HepG2 (cell line): ENCODE measurements around the gene TEX19. TPM values are rescaled to one million over a fixed set of nuclear protein-coding genes. Genes with fewer than 3 reads are reported as not detected.

ENCODE experiments used
- ATAC-seq: fragments of 200-7000 bp; cut with Tn5 transposase; 3 replicates; pipeline ENCODE4 v1.9.1; 2020; ENCODE audit warnings: mild to moderate bottlenecking, moderate library complexity
- BruUV-seq: library from RNA; stranded (reverse); fragments of 400-500 nt; replicated peaks from 2 replicates; lab custom pipeline; 2021; lab: Mats Ljungman, UMichigan
- CTCF ChIA-PET: fragments of 300-600 bp; formaldehyde crosslinking; extraction: SDS; loops from one replicate; lab custom pipeline; 2021; ENCODE audit warnings: low total read pairs, inconsistent platforms, low intra/inter-chr PET ratio; lab: Yijun Ruan, JAX
- POLR2A ChIA-PET: fragments of 350-600 bp; sonication (Branson Sonifier 250); formaldehyde crosslinking; loops from one replicate; lab custom pipeline; 2020; ENCODE audit warnings: antibody characterized with exemption, inconsistent platforms; lab: Yijun Ruan, JAX
- DNase-seq: peaks from one replicate; pipeline ENCODE4 v3.0.0-alpha.2; 2015; ENCODE audit warnings: low spot score
- FAIRE-seq: peaks from 3 replicates; lab custom pipeline; 2011; peaks lifted over from hg19 to GRCh38; lab: Jason Lieb, UNC
- H2AFZ ChIP-seq: one replicate; pipeline ENCODE4 v1.6.1; 2011; ENCODE audit warnings: low read length, inconsistent platforms
- H3K27ac ChIP-seq: fragments of 300-600 bp; 3 replicates; pipeline ENCODE4 v1.8.0; 2011; ENCODE audit warnings: mixed run types, mild to moderate bottlenecking, mixed read lengths, low read length, inconsistent platforms; ENCODE audit not compliant: insufficient read depth; ENCODE audit errors: extremely low read length
- H3K27me3 ChIP-seq, 2 experiments: fragments of 200-600 bp in 1 of 2; 2 replicates in 1 of 2; 3 replicates in 1 of 2; pipeline versions ENCODE4 v1.6.0 to v1.8.0; 2011; ENCODE audit warnings: low read length in 2 of 2, mild to moderate bottlenecking in 2 of 2, moderate library complexity in 2 of 2, inconsistent platforms in 1 of 2; ENCODE audit not compliant: insufficient read depth in 2 of 2, control insufficient read depth in 1 of 2
- H3K36me3 ChIP-seq, 2 experiments: fragments of 200-600 bp in 1 of 2; replicated peaks in 1 of 2; 2 replicates in 1 of 2; 3 replicates in 1 of 2; pipeline versions ENCODE4 v1.5.1 to v1.8.0; 2011; ENCODE audit warnings: low read length in 2 of 2, inconsistent platforms in 1 of 2; ENCODE audit not compliant: insufficient read depth in 2 of 2, control insufficient read depth in 1 of 2
- H3K4me1 ChIP-seq: 2 replicates; pipeline ENCODE4 v1.5.1; 2012; ENCODE audit warnings: low read length, inconsistent platforms; ENCODE audit not compliant: insufficient read depth
- H3K4me2 ChIP-seq: 2 replicates; pipeline ENCODE4 v1.6.0; 2011; ENCODE audit warnings: low read depth, low read length, inconsistent platforms
- H3K4me3 ChIP-seq, 3 experiments: fragments of 200-600 bp in 1 of 3; sonication (generic), shearing (Covaris generic) in 1 of 3; replicated peaks in 1 of 3; 2 replicates each; pipeline ENCODE4 v1.5.1; 2011 to 2016; ENCODE audit warnings: low read length in 3 of 3, inconsistent platforms in 2 of 3, low read depth in 2 of 3, mild to moderate bottlenecking in 2 of 3, control low read depth in 1 of 3, mixed read lengths in 1 of 3; ENCODE audit not compliant: insufficient read depth in 1 of 3
- H3K79me2 ChIP-seq: one replicate; pipeline ENCODE4 v1.6.1; 2011; ENCODE audit warnings: low read length, inconsistent platforms; ENCODE audit not compliant: insufficient read depth
- H3K9ac ChIP-seq: 2 replicates; pipeline ENCODE4 v1.6.0; 2011; ENCODE audit warnings: mild to moderate bottlenecking, low read depth, low read length, inconsistent platforms; ENCODE audit not compliant: insufficient read depth
- H3K9me3 ChIP-seq: 2 replicates; pipeline ENCODE4 v1.5.1; 2012; ENCODE audit warnings: mild to moderate bottlenecking, low read length
- H4K20me1 ChIP-seq: 2 replicates; pipeline ENCODE4 v1.6.0; 2011; ENCODE audit warnings: inconsistent platforms, mild to moderate bottlenecking, low read length, moderate library complexity; ENCODE audit not compliant: insufficient read depth
- EEA1 ChIP-seq: sonication (generic); formaldehyde crosslinking; IDR thresholded peaks from 2 replicates; pipeline ENCODE4 v1.5.1; 2020; ENCODE audit warnings: mild to moderate bottlenecking, missing genetic modification reagents, borderline replicate concordance
- ELF1 ChIP-seq: sonication (generic); formaldehyde crosslinking; IDR thresholded peaks from 2 replicates; pipeline ENCODE4 v1.4.0; 2020; ENCODE audit warnings: missing genetic modification reagents
- EZH2 ChIP-seq: conservative IDR thresholded peaks from 2 replicates; pipeline ENCODE4 v1.6.1; 2012; ENCODE audit warnings: mild to moderate bottlenecking, low read depth, low read length, moderate library complexity
- FOXA3 ChIP-seq: IDR thresholded peaks from 2 replicates; pipeline ENCODE4 v1.6.1; 2016; ENCODE audit warnings: missing genetic modification reagents, missing compliant biosample characterization
- HNF4G ChIP-seq, 2 experiments: sonication (generic) in 1 of 2; formaldehyde crosslinking in 1 of 2; IDR thresholded peaks; 2 replicates each; pipeline versions ENCODE4 v1.4.0 to v1.6.1; 2011 to 2020; ENCODE audit warnings: borderline replicate concordance in 2 of 2, low read depth in 2 of 2, mild to moderate bottlenecking in 2 of 2, low read length in 1 of 2, missing genetic modification reagents in 1 of 2, moderate library complexity in 1 of 2
- MED1 ChIP-seq: sonication (generic); formaldehyde crosslinking; IDR thresholded peaks from 2 replicates; pipeline ENCODE4 v1.4.0; 2020; ENCODE audit warnings: missing genetic modification reagents
- RXRA ChIP-seq: sonication (generic); formaldehyde crosslinking; IDR thresholded peaks from 2 replicates; pipeline ENCODE4 v1.5.1; 2020; ENCODE audit warnings: missing genetic modification reagents
- ZNF143 ChIP-seq: sonication (generic); formaldehyde crosslinking; IDR thresholded peaks from 2 replicates; pipeline ENCODE4 v1.4.0; 2020; ENCODE audit warnings: missing genetic modification reagents
- ZNF713 ChIP-seq: sonication (generic); formaldehyde crosslinking; IDR thresholded peaks from 2 replicates; pipeline ENCODE4 v1.4.0; 2020; ENCODE audit warnings: mild to moderate bottlenecking, missing genetic modification reagents
- WGBS: methylation state at CpG from one replicate; pipeline ENCODE4 v1.1.6; 2017; ENCODE audit warnings: low lambda C conversion rate; 5-methylcytosine and 5-hydroxymethylcytosine counted together
- in situ Hi-C: cut with HindIII; loops from 2 replicates; pipeline ENCODE4 v1.10.0; 2017; ENCODE audit warnings: low pct_unique_long_range_greater_than_20kb; ENCODE audit not compliant: extremely low pct_ligation_motif_present
- intact Hi-C: fragments of 100-400 bp; cut with micrococcal nuclease; formaldehyde crosslinking; loops from one replicate; pipeline ENCODE4 v1.10.0; 2022; ENCODE audit not compliant: unreplicated experiment
- polyA plus RNA-seq, 8 experiments: library from polyadenylated mRNA; depleted of rRNA in 3 of 8; stranded (reverse) in 7 of 8; unstranded in 1 of 8; fragments of >200 nt; fragmentation: Illumina TruSeq in 4 of 8; extraction: Trizol in 4 of 8; gene quantifications; 2 replicates each; pipeline versions ENCODE4 v1.2.1 to v1.2.3, GENCODE V29; 2011 to 2016; ENCODE audit warnings: low read depth in 4 of 8, missing spikeins in 1 of 8, mixed read lengths in 1 of 8; ENCODE audit not compliant: insufficient read depth in 1 of 8
- total RNA-seq, 5 experiments: library from RNA; depleted of rRNA; stranded (reverse); fragments of >200 nt; fragmentation: Illumina TruSeq; extraction: Trizol; gene quantifications; 2 replicates each; pipeline ENCODE4 v1.2.3, GENCODE V29; 2016; ENCODE audit warnings: low read depth in 1 of 5
- TF ChIP-seq, protein P1 (sequence below): sonication (generic); formaldehyde crosslinking; IDR thresholded peaks from 2 replicates; pipeline ENCODE4 v1.4.0; 2020; ENCODE audit warnings: missing genetic modification reagents
- TF ChIP-seq, protein P2 (sequence below): sonication (generic); formaldehyde crosslinking; IDR thresholded peaks from 2 replicates; pipeline ENCODE4 v1.4.0; 2020; ENCODE audit warnings: missing genetic modification reagents
- TF ChIP-seq, protein P3 (sequence below): sonication (generic); formaldehyde crosslinking; IDR thresholded peaks from 2 replicates; pipeline ENCODE4 v1.4.0; 2020; ENCODE audit warnings: missing genetic modification reagents
- TF ChIP-seq, protein P4 (sequence below): sonication (generic); formaldehyde crosslinking; IDR thresholded peaks from 2 replicates; pipeline ENCODE4 v1.5.0; 2020; ENCODE audit warnings: missing genetic modification reagents, mild to moderate bottlenecking, borderline replicate concordance

TEX19 gene
- total and polyA plus RNA-seq, 2 of the 13 experiments (the other 11 are each of a cell fraction or from before 2014, with no cell fraction given): 1.3 to 6.0 TPM

DNA sequence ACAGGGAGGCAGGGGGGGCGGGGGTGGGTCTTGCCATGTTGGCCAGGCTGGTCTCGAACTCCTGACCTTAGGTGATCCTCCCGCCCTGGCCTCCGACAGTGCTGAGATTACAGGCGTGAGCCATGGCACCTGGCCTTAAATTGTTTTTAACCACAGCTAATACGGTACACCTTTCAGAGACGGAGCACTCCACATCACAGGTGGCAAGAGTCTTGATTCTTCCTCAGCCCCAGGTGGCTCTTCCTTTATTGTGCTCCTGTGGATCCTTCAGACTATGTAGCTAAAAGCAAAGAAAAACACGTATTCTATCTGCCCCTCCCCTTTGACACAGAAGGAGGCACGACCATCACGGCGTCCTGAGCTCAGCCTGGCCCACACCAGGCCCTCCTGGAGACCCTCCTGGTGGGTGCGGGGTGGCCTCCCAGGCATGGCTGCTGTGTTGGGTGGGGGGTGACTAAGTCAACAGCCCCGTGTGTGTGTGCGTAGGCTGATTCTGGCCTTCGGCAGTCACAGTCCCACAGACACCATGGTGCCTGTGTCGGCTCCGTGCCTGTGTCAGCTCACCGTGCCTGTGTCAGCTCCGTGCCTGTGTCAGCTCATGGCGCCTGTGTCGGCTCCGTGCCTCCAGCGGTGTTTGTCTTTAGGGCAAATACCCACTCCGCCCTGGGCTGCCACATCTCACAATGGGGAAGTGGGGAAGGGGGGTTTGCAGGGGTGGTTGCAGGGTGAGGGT, 14.7 kb upstream of the TEX19 start (continued):
- TF ChIP-seq, protein P1, sequence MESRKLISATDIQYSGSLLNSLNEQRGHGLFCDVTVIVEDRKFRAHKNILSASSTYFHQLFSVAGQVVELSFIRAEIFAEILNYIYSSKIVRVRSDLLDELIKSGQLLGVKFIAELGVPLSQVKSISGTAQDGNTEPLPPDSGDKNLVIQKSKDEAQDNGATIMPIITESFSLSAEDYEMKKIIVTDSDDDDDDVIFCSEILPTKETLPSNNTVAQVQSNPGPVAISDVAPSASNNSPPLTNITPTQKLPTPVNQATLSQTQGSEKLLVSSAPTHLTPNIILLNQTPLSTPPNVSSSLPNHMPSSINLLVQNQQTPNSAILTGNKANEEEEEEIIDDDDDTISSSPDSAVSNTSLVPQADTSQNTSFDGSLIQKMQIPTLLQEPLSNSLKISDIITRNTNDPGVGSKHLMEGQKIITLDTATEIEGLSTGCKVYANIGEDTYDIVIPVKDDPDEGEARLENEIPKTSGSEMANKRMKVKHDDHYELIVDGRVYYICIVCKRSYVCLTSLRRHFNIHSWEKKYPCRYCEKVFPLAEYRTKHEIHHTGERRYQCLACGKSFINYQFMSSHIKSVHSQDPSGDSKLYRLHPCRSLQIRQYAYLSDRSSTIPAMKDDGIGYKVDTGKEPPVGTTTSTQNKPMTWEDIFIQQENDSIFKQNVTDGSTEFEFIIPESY (CRISPR knock-in tag): peak; percentile 29; the same call in 1 of the 2 replicates
- TF ChIP-seq FOXA3 (CRISPR knock-in tag): peak; percentile 13; the same call in 1 of the 2 replicates
- TF ChIP-seq, protein P2, sequence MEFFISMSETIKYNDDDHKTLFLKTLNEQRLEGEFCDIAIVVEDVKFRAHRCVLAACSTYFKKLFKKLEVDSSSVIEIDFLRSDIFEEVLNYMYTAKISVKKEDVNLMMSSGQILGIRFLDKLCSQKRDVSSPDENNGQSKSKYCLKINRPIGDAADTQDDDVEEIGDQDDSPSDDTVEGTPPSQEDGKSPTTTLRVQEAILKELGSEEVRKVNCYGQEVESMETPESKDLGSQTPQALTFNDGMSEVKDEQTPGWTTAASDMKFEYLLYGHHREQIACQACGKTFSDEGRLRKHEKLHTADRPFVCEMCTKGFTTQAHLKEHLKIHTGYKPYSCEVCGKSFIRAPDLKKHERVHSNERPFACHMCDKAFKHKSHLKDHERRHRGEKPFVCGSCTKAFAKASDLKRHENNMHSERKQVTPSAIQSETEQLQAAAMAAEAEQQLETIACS (CRISPR knock-in tag): no peak

DNA sequence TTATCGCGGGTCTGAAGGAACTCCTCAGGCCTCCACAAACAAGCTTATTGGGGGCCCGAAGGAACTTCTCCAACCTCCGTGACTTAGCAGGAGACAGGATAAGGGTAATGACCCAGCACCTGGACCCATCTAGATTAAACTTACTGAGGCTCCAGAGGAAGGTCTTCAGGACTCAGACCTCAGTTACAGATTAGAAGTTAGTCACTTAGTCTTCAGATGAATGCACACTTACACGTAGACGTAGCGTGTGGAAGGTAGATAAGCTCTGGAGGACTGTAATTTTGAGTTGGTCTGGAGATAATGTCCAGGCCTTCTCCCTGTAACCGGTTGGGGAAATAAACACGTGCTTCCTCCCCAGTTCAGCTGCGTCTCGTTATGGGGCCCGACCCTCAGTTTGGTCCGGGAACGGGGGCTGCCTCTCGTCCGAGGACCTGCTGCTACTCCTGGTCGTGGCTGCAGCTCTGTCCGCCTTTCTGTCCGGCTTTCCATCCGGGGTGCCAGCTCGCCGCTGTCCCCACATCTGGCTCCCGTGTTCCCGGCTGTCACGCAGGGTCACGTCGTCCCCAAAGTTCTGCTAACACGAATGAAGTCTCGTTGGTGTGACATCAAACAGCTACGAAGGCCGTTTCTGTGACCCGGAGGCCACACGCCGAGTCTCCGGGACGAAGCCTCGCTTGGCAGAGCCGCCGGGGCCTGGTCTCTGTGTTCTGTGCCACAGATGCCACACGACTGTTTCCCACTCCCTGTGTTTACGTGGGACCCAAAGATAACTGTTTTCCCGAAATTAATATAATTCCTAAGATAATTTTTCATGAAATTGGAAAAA, 13.7 kb upstream of the TEX19 start:
- intact Hi-C loops (no loop called here), in situ Hi-C loops (no loop called here)
- ATAC-seq (no peak), DNase-seq (no peak), FAIRE-seq (no peak)
- H3K36me3 ChIP-seq: no peaks in the 10 kb centered on the region
- CTCF ChIA-PET: no interaction called here
- H3K4me2 ChIP-seq: peak overlapping the region; percentile 75
- no peak overlapping the region for H2AFZ ChIP-seq
- BruUV-seq: TSS peak; percentile 79
- H4K20me1 ChIP-seq: no peaks in the 10 kb centered on the region
- H3K27ac ChIP-seq: peak overlapping the region; percentile 83
- H3K4me3 ChIP-seq: peak overlapping the region; percentile 13 to 59 (median 52); a peak in 5 of 6 replicates
- peaks cover 83% of the 10 kb centered on the region for H3K4me1 ChIP-seq
- H3K27me3 ChIP-seq: no peaks in the 10 kb centered on the region
- POLR2A ChIA-PET: interaction anchor here (0.9 to 12.3 kb wide), 16 partner anchors 9 to 223 kb away, joined by 3 to 227 read pairs (median 10); partner anchors contain the start of gene CD7
- peak overlapping the region; percentile 66 for H3K9ac ChIP-seq
- H3K79me2 ChIP-seq: peaks cover 17% of the 10 kb centered on the region
- H3K9me3 ChIP-seq: no peaks in the 10 kb centered on the region
- 84% methylated on average over 42 of the region's 42 CpGs for WGBS
- TF ChIP-seq MED1 (CRISPR knock-in tag) (0 out of 2 replicates have a peak, but pooled peaks have one; percentile 10), ELF1 (CRISPR knock-in tag) (no peak), ZNF143 (peak; percentile 8; the same call in 1 of the 2 replicates), RXRA (CRISPR knock-in tag) (peak; percentile 22; the same call in 1 of the 2 replicates), EZH2 (no peak), HNF4G (IDR thresholded peaks at IDR 0.05; ENCODE audit: borderline replicate concordance, low read depth, low read length) (no peak), HNF4G (CRISPR knock-in tag; IDR thresholded peaks at IDR 0.05; ENCODE audit: borderline replicate concordance, low read depth) (peak; percentile 57; the same call in 1 of the 2 replicates), ZNF713 (CRISPR knock-in tag) (peak; percentile 23; the same call in 1 of the 2 replicates), EEA1 (CRISPR knock-in tag) (0 out of 2 replicates have a peak, but pooled peaks have one; percentile 56)
- TF ChIP-seq, protein P3, sequence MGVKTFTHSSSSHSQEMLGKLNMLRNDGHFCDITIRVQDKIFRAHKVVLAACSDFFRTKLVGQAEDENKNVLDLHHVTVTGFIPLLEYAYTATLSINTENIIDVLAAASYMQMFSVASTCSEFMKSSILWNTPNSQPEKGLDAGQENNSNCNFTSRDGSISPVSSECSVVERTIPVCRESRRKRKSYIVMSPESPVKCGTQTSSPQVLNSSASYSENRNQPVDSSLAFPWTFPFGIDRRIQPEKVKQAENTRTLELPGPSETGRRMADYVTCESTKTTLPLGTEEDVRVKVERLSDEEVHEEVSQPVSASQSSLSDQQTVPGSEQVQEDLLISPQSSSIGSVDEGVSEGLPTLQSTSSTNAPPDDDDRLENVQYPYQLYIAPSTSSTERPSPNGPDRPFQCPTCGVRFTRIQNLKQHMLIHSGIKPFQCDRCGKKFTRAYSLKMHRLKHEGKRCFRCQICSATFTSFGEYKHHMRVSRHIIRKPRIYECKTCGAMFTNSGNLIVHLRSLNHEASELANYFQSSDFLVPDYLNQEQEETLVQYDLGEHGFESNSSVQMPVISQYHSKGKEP (CRISPR knock-in tag): no peak
- TF ChIP-seq, protein P4, sequence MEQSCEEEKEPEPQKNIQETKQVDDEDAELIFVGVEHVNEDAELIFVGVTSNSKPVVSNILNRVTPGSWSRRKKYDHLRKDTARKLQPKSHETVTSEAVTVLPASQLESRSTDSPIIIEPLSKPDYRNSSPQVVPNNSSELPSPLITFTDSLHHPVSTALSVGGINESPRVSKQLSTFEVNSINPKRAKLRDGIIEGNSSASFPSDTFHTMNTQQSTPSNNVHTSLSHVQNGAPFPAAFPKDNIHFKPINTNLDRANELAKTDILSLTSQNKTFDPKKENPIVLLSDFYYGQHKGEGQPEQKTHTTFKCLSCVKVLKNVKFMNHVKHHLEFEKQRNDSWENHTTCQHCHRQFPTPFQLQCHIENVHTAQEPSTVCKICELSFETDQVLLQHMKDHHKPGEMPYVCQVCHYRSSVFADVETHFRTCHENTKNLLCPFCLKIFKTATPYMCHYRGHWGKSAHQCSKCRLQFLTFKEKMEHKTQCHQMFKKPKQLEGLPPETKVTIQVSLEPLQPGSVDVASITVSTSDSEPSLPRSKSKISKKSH (CRISPR knock-in tag): 0 out of 2 replicates have a peak, but pooled peaks have one; percentile 24
